HG03521 (cell line): ENCODE data around the gene SCN4B.
"Not testable (repeated sequence)": the region's sequence is repeated elsewhere in the genome, so short reads cannot be mapped to it uniquely, and the experiment has no call there.

Experiments
- ATAC-seq: cut with Tn5 transposase; IDR thresholded peaks from one replicate; pipeline ENCODE4 v1.9.1; 2021; ENCODE audit warnings: mild to moderate bottlenecking, moderate library complexity; ENCODE audit not compliant: unreplicated experiment

SCN4B gene, protein sequence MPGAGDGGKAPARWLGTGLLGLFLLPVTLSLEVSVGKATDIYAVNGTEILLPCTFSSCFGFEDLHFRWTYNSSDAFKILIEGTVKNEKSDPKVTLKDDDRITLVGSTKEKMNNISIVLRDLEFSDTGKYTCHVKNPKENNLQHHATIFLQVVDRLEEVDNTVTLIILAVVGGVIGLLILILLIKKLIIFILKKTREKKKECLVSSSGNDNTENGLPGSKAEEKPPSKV

GRCh38 chr11:118152552-118153471 is at the start of gene SCN4B:
TSS of gene SCN4B (minus strand) at chr11:118152823. CDS start at chr11:118152673, 150 bp downstream.
- ATAC-seq = no peak

GRCh38 chr11:118201966-118202365 is 49.3 kb upstream of the SCN4B start:
- no peak for ATAC-seq

GRCh38 chr11:118200901-118201680 is 48.5 kb upstream of the SCN4B start:
- ATAC-seq = no peak

GRCh38 chr11:118200497-118200896 is 47.9 kb upstream of the SCN4B start:
- no peak for ATAC-seq

GRCh38 chr11:118199135-118199534 is 46.5 kb upstream of the SCN4B start:
- ATAC-seq = no peak

DNA sequence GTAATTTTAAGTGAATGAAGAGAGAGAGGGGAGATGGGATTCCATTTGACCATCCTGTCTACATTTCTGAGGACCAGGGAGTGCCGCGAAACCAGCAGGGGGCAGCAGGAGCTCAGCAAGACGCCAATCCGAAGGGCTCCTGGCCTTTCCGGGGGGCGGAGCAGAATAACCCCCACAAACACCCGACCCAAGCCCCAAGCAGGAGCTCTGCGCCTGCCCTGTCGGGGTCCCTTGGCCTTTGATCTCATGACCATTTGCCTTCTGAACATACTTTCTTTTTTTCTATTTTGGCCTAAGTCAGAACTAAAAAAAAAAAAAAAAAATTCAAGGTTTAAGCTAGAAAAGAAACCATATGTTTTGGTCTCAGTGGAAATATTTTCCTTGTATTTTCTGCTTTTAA is 45.7 kb upstream of the SCN4B start:
- no peak for ATAC-seq

- ATAC-seq = no peak
These were observed 42.4 kb upstream of the SCN4B start for GRCh38 chr11:118194835-118195627.

GRCh38 chr11:118193910-118194566 is 41.4 kb upstream of the SCN4B start:
- no peak for ATAC-seq

DNA sequence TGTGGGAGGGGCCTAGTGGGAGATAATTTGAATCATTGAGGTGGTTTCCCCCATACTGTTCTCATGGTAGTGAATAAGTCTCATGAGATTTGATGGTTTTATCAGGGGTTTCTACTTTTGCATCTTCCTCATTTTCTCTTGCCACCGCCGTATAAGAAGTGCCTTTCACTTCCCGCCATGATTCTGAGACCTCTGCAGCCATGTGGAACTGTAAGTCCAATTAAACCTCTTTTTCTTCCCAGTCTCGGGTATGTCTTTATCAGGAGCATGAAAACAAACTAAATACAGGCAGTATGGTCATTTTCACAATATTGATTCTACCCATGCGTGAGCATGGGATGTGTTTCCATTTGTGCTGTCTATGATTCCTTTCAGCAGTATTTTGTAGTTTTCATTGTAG is 40.2 kb upstream of the SCN4B start:
- ATAC-seq = not testable (repeated sequence)

- not testable (repeated sequence) for ATAC-seq
These were observed 38.4 kb upstream of the SCN4B start for GRCh38 chr11:118190942-118191506.

DNA sequence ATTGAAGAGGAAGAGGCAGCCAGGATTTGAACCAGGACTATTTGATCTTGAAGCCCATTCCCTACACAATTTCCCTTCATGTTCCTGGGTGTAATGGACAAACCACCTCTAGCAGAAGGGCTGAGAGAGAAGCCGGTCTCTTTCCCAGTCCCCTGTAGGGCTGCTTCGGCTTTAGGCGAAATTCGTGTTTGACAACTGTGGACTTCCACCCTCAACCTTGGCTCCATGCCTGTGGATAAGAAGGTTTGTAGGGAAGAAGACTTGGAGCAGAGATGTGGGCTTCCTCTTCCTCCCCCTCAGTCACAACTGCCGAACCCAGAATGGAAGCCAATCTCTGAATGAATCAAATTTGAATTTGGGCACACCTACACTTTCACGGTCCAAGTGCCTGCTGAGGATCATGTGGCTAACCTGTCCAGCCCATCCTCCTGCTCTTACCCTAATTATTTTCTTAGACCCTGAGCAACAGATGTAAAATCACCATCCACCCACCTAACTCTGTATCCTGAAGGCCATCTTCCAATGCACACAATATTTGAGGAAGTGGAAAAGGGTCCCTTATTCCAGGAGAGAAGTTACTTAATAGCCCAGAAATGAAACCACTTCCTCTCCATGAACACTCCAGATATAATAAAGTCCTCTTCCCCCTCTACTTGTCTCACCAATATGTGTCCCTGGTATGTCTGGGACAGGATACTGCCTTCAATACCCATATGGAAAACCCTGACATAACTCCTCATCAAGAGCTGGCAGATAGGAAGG is 33.9 kb upstream of the SCN4B start:
- ATAC-seq = no peak

GRCh38 chr11:118184784-118185579 is 32.4 kb upstream of the SCN4B start:
- no peak for ATAC-seq

DNA sequence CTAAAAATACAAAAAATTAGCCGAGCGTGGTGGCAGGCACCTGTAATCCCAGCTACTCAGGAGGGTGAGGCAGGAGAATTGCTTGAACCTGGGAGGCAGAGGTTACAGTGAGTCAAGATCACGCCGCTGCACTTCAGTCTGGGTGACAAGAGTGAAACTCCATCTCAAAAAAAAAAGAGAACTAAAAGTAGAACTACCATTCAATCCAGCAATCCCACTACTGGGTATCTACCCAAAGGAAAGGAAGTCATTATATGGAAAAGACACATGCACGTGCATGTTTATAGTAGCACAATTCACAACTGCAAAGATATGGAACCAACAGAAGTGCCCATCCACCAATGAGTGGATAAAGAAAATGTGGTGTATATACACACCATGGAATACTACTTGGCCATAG is 31.1 kb upstream of the SCN4B start:
- ATAC-seq = not testable (repeated sequence)

GRCh38 chr11:118180300-118180703 is 27.7 kb upstream of the SCN4B start:
- no peak for ATAC-seq

- ATAC-seq = no peak
These were observed 24.1 kb upstream of the SCN4B start for GRCh38 chr11:118176778-118177134.

DNA sequence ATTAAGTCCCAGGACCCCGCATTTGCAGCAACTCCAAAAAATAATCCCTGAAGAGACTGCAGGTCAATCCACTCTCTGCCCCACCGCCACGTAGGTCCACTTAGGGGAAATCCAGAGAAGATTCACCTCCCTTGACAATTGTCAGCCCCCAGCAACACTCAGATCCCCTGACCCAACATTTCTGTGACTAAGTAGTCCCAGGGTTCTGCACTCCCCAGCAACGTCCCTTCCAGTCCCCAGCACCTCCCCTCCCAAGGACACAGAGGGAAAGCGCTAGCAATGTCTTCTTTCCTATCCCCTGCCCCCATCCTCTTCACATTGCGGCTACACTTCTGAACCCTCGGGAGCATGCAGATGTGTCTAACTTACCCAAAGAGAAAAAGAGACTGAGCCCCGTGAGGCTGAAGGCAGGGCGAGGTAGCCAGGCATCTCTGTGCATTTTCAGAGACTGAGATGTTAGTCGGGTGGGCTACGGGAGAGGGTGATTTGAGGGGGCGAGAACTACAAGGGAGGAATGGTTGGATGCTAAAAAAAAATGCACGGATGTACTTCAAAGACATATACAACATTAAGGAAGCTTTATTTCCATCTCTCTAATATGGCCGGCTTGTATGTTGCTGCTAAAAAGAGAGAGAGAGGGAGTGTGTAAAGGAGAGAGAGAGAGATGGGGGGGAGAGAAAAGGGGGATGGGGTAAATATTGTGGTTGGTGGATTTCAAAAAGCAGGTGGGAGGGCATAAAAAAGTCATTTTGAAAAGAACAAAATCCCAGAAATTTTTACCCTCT is 23.6 kb upstream of the SCN4B start, which contains the start of gene SCN2B:
Gene SCN2B, minus strand, starts transcription at position 647 of the 785 bp plus-strand sequence. Its CDS starts 208 bp downstream, at position 439.
- ATAC-seq = no peak
